NCI-H146 treated with DMSO at 0.1 percent for 48 hours (cell line): ENCODE results near the gene CD22.

Experiments used
- DNase-seq: peaks from one replicate; lab custom pipeline; 2025; ENCODE audit not compliant: unreplicated experiment; lab: John Stamatoyannopoulos, UW

Gene CD22

DNA sequence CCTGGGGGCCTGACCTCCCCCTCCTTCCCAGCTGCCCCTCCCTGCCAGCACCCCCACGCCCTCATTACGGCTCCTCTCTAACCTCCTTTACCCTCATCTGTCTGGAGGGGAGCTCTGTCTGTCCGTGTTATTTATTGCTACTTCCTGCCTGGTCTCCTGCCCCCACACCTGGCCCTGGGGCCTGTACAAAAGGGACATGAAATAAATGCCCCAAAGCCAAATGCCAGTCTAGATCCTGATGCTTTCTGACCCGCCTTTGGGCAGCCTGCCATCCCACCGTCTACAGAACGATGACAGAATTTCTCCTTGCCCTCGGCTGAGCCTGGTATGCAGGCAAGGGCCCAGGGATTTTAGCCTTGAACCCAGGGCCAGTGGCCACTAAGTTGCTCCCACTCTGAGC, 15.4 kb upstream of the CD22 start:
- DNase-seq, result no peak

DNA sequence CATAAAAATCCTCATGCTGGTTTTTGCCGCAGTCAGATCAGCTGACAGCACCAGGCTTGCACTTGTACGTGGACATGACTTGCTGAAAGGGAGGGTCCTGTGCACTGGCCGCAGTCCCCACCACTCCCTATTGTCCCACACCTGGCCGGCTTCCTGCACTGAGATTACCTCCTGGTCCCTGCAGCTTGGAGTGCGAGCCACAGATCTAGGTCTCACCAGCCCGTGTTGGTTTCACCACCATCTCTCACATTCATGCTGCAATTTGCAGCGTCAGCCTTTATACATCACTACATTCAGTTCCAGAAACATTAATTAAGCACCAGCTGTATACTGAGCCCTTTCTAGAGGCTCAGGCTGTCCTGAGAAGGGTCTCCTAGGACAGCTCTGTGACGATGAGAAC, 15.0 kb upstream of the CD22 start:
- DNase-seq, result no peak

DNA sequence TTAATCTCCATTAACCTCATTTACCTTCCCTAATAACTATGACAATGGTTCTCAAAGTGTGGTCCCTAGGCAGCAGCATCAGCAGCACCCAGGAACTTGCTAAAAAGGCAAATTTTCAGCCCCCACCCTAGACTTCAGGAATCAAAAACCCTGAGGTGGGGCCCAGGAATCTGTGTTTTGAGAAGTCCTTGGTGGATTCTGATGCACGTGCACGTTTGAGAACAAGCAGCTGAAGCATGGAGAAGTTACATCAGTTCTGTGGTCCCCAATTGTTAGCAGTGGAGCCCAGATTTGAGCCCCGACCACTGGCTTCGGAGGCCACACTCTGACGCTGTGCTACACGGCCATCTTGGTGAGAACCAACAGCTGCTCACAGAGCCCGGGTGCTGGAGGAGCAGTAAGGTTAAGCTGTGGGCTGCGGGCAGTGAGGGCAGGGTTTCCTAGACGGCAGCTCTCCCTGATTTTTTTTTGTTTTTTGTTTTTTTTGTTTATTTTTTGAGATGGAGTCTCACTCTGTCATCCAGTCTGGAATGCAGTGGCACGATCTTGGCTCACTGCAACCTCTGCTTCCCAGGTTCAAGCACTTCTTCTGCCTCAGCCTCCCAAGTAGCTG, 14.0 kb upstream of the CD22 start:
- no peak for DNase-seq

DNA sequence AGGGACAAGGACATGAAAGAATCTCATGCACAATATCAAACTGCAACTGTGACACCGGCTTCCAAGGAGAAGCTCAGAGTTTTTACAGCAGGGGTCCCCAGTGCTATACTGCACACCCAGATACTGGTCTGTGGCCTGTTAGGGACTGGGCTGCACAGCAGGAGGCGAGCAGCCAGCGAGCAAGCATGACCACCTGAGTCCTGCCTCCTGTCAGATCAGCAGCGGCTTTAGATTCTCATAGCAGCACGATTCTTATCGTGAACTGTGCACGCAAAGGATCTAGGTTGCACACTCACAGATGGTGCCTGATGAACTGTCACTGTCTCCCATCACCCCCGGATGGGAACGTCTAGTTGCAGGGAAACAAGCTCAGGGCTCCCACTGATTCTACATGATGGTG, 13.1 kb upstream of the CD22 start:
- DNase-seq, result no peak

- DNase-seq, result no peak
These were observed 12.4 kb upstream of the CD22 start for GRCh38 chr19:35316560-35316959.

GRCh38 chr19:35317464-35318043, 11.4 kb upstream of the CD22 start:
- DNase-seq, result no peak

DNA sequence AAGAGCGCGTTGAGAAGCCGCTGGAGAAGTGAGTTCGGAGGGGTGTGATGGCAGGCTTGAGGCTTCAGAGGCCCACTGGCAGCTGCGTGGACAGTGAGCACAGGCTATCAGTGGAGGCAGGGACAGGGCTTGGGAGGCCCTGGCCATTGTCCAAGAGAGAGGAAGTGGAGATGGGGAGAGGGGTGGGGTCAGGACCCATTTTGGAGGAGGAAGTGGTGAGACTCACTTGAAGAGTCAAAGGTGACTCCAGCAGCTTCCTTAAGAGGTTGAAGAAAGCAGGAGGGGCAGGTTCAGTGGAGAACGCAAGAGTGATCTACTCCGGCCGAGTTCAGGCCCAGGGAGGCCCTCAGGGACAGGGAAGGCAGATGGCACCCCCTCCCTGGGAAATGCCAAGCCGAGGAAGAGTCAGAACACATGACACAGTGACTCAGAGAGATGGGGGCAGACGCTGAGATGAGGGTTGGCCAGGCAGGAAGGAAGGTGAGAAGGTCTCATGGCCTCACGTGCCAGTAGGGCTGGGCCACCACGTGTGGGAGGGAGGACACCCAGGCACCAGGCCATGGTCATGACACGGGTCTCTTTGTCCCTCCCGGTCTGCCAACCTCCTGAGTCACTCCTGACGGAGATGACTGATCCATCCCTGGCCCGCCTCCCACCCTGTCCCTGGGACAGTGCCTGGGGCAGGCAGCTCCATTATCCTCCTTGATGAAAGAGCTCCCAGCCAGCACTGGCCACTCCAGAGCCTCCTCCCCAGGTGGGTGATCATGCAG, 10.1 kb upstream of the CD22 start:
- no peak for DNase-seq

DNA sequence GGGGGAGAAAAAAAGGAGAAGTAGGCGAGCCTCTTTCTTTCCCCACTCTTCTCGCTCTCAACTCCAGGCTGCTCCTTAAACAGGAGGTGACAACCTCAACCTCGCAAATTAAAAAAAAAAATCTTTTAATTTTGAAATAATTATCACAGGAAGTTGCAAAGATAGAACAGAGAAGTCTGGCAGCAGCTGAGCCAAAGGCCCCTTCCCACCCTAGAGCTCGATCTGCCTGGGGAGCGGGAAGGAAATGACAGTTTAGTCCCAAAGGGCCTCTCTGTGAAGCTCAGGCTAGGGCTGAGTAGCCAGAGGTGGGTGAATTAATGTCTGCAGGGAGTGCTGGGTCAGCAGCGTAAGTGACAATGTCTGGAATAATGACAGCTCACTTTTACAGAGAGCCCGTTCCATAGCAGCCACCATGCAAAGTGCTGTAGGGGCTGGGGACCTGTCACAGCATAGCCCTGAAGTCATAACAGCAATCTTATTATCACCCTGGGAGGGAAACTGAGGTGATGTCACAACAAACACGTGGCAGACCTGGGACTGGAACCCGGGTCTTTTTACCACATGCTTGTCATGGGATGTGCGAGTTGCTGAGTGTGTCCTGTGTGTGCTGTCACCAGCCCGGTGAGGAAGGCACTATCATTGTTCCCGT, 8.8 kb upstream of the CD22 start:
- no peak for DNase-seq

GRCh38 chr19:35321291-35321690, 7.7 kb upstream of the CD22 start:
- DNase-seq, result no peak

GRCh38 chr19:35322014-35322413, 7.0 kb upstream of the CD22 start:
- no peak for DNase-seq

- no peak for DNase-seq
These were observed 1.3 kb upstream of the CD22 start for GRCh38 chr19:35327642-35328041.

- DNase-seq, result no peak
These were observed 336 bp downstream of the CD22 start for GRCh38 chr19:35329323-35329722.

GRCh38 chr19:35330475-35330874, 1.5 kb downstream of the CD22 start:
- DNase-seq, result no peak

GRCh38 chr19:35331551-35332214, 2.7 kb downstream of the CD22 start:
- no peak for DNase-seq

- no peak for DNase-seq
These were observed 3.8 kb downstream of the CD22 start for GRCh38 chr19:35332817-35333216.

- DNase-seq, result no peak
These were observed 5.3 kb downstream of the CD22 start for GRCh38 chr19:35334144-35334753.

GRCh38 chr19:35336166-35336955, 7.4 kb downstream of the CD22 start:
- no peak for DNase-seq

- no peak for DNase-seq
These were observed 8.4 kb downstream of the CD22 start for GRCh38 chr19:35337097-35337983.

DNA sequence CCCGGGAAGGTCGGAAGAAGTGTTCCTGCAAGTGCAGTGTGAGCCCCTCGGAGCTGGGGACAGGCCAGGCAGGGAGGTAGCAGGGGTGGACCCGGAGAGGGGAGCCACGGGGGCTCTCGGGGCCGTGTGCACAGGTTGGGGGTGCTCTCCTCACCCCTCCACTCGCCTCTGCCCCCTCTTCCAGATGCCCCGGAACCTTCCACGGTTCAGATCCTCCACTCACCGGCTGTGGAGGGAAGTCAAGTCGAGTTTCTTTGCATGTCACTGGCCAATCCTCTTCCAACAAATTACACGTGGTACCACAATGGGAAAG, 9.0 kb downstream of the CD22 start:
- no peak for DNase-seq
